K562 treated with DMSO at 1 percent for 48 hours (cell line): ENCODE data around the gene TMEM39A. TPM values are rescaled to one million over a fixed set of nuclear protein-coding genes. Genes with fewer than 3 reads are reported as not detected.

Experiments
- total RNA-seq: library from RNA; unstranded; fragments of 300-600 nt; gene quantifications from 2 replicates; pipeline ENCODE4 v1.2.3, GENCODE V29; 2022; ENCODE audit warnings: low replicate concordance; ENCODE audit errors: extremely low read depth

The TMEM39A gene
- not detected in 2 replicates for total RNA-seq

GRCh38 chr3:119463171-119464169, at the start of gene TMEM39A:
TMEM39A (minus strand) TSS chr3:119463615; CDS start chr3:119462074, 1,541 bp downstream.

GRCh38 chr3:119498186-119499011, 35.0 kb upstream of the TMEM39A start, which contains the start of gene TIMMDC1:
TIMMDC1 (plus strand) TSS chr3:119498547; CDS start chr3:119498734, 187 bp downstream.

Other genes starting within 250 kb of the TMEM39A start
- not detected in 2 replicates for gene B4GALT4, start 222.7 kb downstream of the TMEM39A start, total RNA-seq
- gene ARHGAP31, start 169.2 kb downstream of the TMEM39A start, total RNA-seq, result not detected in 2 replicates
- gene POGLUT1, start 5.3 kb upstream of the TMEM39A start, total RNA-seq, result not detected in 2 replicates
- not detected in 2 replicates for gene TIMMDC1, start 34.9 kb upstream of the TMEM39A start, total RNA-seq
- not detected in 2 replicates for gene CD80, start 96.0 kb upstream of the TMEM39A start, total RNA-seq
- gene ADPRH, start 115.9 kb upstream of the TMEM39A start, total RNA-seq, result not detected in 2 replicates
- gene PLA1A, start 134.3 kb upstream of the TMEM39A start, total RNA-seq, result not detected in 2 replicates
- gene POPDC2, start 197.0 kb upstream of the TMEM39A start, total RNA-seq, result not detected in 2 replicates
- gene COX17, start 213.8 kb upstream of the TMEM39A start, total RNA-seq, result not detected in 2 replicates
- gene CFAP91, start 239.4 kb upstream of the TMEM39A start, total RNA-seq, result not detected in 2 replicates